HL-60/S4 (cell line): ENCODE results near the gene SLC9A7.

Experiments used
- in situ Hi-C: fragments of 300-500 bp; cut with MboI; formaldehyde crosslinking; loops from 2 replicates; pipeline ENCODE4 v1.14.3; 2022; ENCODE audit warnings: low sequenced_read_pairs

The SLC9A7 gene

GRCh38 chrX:46707274-46707965 lies 51.5 kb downstream of the SLC9A7 start:
- in situ Hi-C loops: no loop called here

DNA sequence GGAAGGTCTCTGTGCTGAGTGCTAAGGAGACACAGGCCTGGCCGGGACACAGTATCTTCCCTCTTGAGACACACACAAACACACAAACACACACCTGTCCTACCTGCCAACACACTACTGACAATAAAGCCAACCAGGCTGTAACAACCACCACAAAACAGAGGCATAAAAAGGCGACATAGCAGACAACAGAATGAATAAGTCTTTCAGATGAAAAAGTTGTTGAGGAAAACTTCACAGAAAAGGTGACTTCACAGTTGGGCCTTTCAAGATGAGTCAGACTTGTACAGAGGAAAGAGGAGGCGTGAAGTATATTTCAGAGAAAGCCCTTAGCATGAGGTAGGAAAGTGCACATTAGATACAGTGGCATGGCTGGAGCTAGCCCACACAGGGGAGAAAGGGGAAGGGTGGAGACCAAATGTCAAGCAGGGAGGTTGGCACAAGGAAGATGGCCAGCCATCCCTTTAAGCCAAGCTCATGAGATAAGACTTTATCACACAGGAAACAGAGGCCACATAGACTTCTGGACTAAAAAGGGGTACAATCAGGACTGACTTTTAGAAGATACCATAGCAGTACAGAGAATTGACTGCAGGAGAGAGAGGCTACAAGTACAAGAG lies 54.0 kb downstream of the SLC9A7 start:
- in situ Hi-C loops: no loop called here

GRCh38 chrX:46703980-46704379 lies 54.9 kb downstream of the SLC9A7 start:
- in situ Hi-C loops: no loop called here

DNA sequence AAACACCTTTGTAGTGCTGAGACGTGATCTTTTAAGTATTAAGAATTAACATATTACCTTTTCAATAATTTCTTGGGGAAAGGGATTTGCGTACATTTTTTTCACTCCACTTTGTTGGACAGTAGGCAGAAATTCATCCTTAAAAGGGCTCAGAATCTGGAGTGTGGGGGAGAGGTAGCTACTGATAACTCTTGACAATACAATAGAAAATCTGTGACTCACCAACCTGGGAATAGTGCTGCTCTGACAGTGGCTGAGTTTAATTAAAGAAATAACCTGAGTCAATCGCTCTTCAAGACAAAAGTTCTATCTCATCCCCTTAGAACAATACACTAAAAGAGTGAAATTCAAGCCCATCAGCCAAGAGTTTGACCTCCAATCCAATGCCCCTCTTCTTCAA lies 60.2 kb downstream of the SLC9A7 start:
- in situ Hi-C loops: no loop called here

DNA sequence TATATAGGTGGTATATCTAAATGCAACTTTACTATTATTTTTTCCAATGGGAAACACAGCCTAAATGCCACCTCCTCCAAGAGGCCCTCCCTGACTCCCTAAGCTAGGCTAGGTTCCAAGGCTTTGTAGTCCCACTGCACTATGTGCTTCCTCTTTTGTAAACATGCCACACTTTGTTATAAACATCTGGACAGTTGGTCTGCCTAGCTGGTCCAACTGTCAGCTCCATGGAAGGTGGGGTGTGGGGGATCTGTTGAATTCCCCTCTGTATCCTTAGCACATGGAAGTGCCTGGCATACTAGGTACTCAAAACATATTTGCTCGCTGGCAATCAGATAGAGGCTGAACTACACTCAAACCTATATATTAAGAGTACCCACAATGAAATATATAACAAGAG lies 63.4 kb downstream of the SLC9A7 start:
- in situ Hi-C loops: no loop called here

DNA sequence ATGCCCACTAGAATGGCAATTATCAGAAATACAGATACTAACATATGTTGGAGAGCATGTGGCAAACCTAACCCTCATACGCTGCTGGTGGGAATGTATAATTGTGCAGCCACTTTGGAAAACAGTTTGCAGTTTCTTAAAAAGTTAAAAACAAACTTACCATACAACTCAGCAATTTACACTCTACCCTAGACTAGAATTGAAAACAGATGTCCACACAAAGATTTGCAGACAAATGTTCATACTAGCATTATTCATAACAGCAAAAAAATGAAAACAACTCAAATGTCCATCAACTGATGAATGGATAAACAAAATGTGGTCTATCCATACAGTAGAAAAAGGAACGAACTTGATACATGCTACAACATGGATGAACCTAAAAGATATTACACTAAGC lies 64.4 kb downstream of the SLC9A7 start:
- in situ Hi-C loops: no loop called here

- in situ Hi-C loops: no loop called here
These were observed 65.8 kb downstream of the SLC9A7 start for GRCh38 chrX:46693149-46693548.

DNA sequence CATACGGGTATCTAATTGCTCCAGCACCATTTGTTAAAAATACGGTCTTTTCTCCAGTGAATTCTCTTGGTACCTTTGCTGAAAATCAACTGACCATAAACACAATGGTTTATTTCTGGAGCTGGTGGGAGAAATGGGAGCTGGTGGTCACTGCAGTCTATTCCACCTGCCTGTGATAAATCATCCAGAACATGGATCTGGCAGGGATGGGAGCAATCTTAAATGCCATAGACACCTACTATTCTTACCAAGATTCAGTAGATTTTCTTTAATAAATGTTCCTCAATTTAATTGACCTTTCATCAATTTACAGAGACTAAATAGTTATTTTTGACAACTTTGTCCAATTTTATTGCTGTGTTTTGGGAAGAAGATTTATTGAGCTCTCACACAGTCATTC lies 68.1 kb downstream of the SLC9A7 start:
- in situ Hi-C loops: no loop called here

GRCh38 chrX:46687619-46688018 lies 71.3 kb downstream of the SLC9A7 start:
- in situ Hi-C loops: no loop called here

GRCh38 chrX:46686003-46686645 lies 72.8 kb downstream of the SLC9A7 start:
- in situ Hi-C loops: no loop called here

DNA sequence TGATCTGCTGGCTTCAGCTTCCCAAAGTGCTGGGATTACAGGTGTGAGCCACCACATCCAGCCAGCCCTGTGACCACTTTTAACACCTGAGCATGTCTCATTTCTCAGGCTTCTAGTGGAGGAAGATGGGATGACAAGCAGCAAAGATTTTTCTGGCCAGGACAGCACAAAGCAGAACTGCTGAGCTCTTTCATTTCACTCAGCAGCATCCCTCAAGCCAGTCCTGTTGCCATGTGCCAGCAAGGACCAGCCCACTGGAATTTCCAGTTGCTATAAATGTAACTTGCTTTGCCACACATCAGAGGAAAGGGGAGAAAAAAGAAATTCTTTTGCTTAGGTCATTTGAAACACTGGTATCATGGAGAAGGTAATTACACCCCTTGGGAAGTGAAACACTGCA lies 75.9 kb downstream of the SLC9A7 start:
- in situ Hi-C loops: no loop called here

- in situ Hi-C loops: no loop called here
These were observed 77.1 kb downstream of the SLC9A7 start for GRCh38 chrX:46681849-46682248.

DNA sequence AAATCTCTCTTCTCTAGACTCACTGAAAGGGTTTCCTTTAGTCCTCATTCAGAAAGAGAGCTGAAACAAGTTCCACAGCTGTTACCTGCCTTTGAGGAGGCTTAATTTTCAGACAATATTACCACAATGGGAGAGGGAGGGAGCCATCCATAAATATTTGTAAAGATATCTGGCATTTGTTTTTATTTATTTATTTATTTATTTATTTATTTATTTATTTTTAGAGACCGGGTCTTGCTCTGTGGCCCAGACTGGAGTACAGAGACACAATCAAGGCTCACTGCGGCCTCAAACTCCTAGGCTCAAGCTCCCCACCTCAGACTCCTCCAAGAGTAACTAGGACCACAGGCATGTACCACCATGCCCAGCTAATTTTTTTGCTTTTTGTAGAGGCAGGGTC lies 80.7 kb downstream of the SLC9A7 start:
- in situ Hi-C loops: no loop called here

- in situ Hi-C loops: no loop called here
These were observed 82.2 kb downstream of the SLC9A7 start for GRCh38 chrX:46676399-46677356.

- in situ Hi-C loops: no loop called here
These were observed 85.1 kb downstream of the SLC9A7 start for GRCh38 chrX:46673620-46674359.

DNA sequence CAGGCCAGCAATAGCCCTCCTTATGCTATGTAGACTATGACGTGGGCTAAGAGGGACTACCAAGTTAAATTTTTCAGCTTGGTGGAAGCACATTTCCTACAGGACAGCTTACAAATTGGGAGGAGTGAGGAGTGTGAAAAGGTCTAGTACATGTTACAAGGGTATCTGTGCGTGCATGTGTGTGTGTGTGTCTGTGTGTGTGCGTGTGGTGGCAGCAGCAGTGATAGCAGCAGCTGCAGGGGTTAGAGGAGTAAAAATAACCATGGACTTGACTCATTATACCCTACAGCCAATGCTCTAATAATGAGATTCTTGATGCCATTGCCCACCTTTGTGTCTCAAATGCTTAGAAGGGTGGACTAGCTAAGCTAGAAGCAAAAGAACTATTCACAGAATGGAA lies 88.6 kb downstream of the SLC9A7 start:
- in situ Hi-C loops: no loop called here

DNA sequence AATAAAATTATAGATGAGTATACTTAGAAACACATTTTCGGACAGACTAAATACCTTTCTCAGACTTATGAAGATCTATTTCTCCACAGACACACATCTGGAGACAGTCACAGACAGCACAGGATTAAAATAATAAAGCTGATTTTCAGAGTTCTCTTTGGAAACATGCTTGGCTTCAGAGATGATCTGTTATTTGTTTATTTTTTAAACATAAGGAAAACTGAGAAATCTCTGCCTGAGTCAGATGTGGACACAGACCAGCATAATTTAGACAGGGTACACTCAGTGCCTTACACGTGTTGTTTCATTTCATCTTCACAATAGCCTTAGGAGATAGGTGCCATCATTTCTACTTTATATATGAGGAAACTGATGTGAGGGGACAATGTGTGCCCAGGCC lies 92.1 kb downstream of the SLC9A7 start:
- in situ Hi-C loops: no loop called here

DNA sequence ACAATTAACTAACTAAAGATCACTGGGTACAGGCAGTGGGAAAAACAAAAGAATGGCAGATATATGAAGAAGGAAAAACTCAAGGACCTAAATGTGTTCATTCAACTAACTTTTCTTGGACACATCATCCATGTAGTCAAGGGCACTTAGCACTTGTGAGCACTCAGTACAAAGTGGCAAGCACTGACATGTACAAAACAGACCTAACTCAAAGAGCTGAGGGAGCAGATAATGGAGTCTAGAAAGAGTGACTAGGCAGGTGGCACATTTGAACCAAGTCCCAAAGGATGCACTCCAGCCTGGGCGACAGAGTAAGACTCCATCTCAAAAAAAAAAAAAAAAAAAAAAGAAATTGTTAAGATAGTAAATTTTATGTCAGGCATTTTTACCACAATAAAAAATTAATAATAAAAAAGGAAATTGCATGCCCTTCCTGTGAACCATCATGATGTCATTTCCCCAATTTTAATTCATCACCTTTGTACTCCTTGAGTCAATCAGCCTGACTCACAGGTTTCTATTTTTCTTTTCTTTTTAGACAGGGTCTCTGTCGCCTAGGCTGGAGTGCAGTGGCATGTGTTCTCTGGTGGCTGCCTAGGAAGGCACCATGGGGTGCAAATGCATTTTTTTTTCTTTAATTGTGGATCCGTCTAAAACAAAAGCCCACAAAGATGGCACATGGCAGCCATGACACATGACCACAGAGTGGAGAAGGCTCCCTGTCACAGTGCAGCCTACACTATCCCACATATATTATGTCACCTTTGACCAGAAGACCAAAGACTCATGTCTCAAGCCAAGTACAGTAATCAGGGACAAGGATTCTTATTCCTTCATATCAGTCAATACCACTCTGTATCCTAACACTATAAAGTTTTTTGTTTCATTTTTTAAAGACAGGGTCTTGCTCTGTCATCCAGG lies 93.4 kb downstream of the SLC9A7 start:
- in situ Hi-C loops: no loop called here

DNA sequence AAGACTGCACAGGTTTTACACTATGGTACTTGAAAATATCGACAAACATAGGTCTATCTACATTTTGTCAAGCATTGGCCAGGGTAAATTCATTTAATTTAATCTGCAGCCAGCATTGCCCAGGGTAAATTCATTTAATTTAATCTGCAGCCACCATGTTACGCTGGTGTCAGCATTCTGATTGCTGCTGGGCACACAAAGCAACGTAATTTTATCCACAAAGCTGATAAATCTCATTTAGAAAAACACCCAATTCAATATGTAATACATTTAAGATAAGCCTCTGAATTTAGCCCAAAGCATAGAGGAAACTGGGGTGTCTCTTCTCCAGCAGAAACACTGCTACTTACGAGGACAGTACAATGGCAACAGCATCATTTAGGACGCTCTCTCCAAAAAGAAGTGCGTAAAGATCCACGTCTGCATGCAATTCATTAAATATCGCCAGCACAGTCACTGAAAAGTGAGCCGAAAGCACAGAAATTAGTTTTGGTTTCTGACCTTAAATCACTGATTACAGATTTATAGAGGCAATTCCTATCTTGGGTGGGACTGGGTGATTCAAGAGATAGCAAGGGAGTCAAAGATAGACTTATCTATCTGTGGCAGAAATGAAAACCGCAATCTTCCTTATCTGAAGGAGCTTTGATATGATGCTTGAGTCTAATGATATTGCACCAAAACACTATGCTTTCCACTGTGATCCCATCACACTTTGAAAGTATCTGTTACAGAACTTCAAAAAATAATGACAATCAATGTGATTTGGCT lies 96.5 kb downstream of the SLC9A7 start:
- in situ Hi-C loops: no loop called here
